Natural killer cell (primary cell): ENCODE results near the gene FASTK. TPM values are rescaled to one million over a fixed set of nuclear protein-coding genes. Genes with fewer than 3 reads are reported as not detected.

ENCODE experiments used
- ATAC-seq, 3 donors: fragments of 150-1000 bp in 2 of 3; fragments of 200-7000 bp in 1 of 3; cut with Tn5 transposase; 1 replicate in 1 of 3; 2 replicates in 2 of 3; pipeline ENCODE4 v1.10.0; 2021; ENCODE audit warnings: mild to moderate bottlenecking in 2 of 3, moderate library complexity in 2 of 3
- DNase-seq, 2 donors: peaks; one replicate each; pipeline versions ENCODE4 v3.0.0 to v3.0.0-alpha.2; 2013 to 2021; ENCODE audit warnings: mixed read lengths in 1 of 2
- H3K27ac ChIP-seq: one replicate; pipeline ENCODE4 v1.5.1; 2013; ENCODE audit warnings: mild to moderate bottlenecking, low read length
- H3K27me3 ChIP-seq: one replicate; pipeline ENCODE4 v1.6.1; 2013; ENCODE audit warnings: low read length; ENCODE audit not compliant: control insufficient read depth, insufficient read depth
- H3K36me3 ChIP-seq: one replicate; pipeline ENCODE4 v1.6.1; 2013; ENCODE audit warnings: low read length; ENCODE audit not compliant: control insufficient read depth, insufficient read depth
- H3K4me1 ChIP-seq: one replicate; pipeline ENCODE4 v1.6.1; 2013; ENCODE audit warnings: low read length; ENCODE audit not compliant: control insufficient read depth, insufficient read depth
- H3K4me3 ChIP-seq: one replicate; pipeline ENCODE4 v1.5.1; 2013; ENCODE audit warnings: low read length
- H3K9me3 ChIP-seq: one replicate; pipeline ENCODE4 v1.6.1; 2013; ENCODE audit warnings: low read length; ENCODE audit not compliant: control insufficient read depth, insufficient read depth
- H3K27ac Mint-ChIP-seq, 2 donors: one replicate each; pipeline ENCODE4 v1.8.0; 2022; ENCODE audit warnings: mild to moderate bottlenecking in 2 of 2, mixed read lengths in 2 of 2, moderate library complexity in 1 of 2
- H3K27me3 Mint-ChIP-seq, 2 donors: one replicate each; pipeline ENCODE4 v1.8.0; 2022; ENCODE audit warnings: low read depth in 2 of 2, mixed read lengths in 2 of 2
- H3K36me3 Mint-ChIP-seq: one replicate; pipeline ENCODE4 v1.8.0; 2022; ENCODE audit warnings: mixed read lengths
- H3K4me1 Mint-ChIP-seq, 2 donors: one replicate each; pipeline ENCODE4 v1.8.0; 2022; ENCODE audit warnings: mixed read lengths in 2 of 2
- H3K4me3 Mint-ChIP-seq: one replicate; pipeline ENCODE4 v1.8.0; 2022; ENCODE audit warnings: mild to moderate bottlenecking, moderate library complexity, mixed read lengths
- H3K9me3 Mint-ChIP-seq, 2 donors: one replicate each; pipeline ENCODE4 v1.8.0; 2022; ENCODE audit warnings: mixed read lengths in 2 of 2
- CTCF ChIP-seq: fragments of 200-600 bp; IDR thresholded peaks from one replicate; pipeline ENCODE4 v1.8.0; 2022; ENCODE audit warnings: antibody characterized with exemption
- WGBS: methylation state at CpG from one replicate; pipeline ENCODE4 v1.1.7; 2013; ENCODE audit warnings: missing lambda C conversion rate; ENCODE audit not compliant: insufficient coverage; 5-methylcytosine and 5-hydroxymethylcytosine counted together
- intact Hi-C: fragments of 100-400 bp; cut with micrococcal nuclease; formaldehyde crosslinking; loops from one replicate; pipeline ENCODE4 v1.14.2; 2022
- total RNA-seq, 4 donors: library from RNA; stranded (reverse); fragments of 120-200 nt in 1 of 4; gene quantifications; one replicate each; pipeline versions ENCODE4 v1.2.3 to v1.2.4, GENCODE V29; 2013 to 2022

The FASTK gene
- total RNA-seq, 3 donors from 2014 or later (not counting 1 experiment from before 2014, with no cell fraction given), result 72.8 to 89.4 (median 85.2) TPM

GRCh38 chr7:151033864-151034249, 46.8 kb downstream of the FASTK start:
- peaks cover 6% of the 10 kb centered on the region for H3K4me1 ChIP-seq
- peaks cover 23% of the 10 kb centered on the region for H3K36me3 ChIP-seq
- no peaks in the 10 kb centered on the region for H3K9me3 ChIP-seq
- Mint-ChIP-seq H3K4me3 (no peak overlapping the region), H3K4me1 (peaks cover 2 to 4% of the 10 kb centered on the region in 2 donors), H3K27ac (no peak overlapping the region), H3K9me3 (no peaks in the 10 kb centered on the region), H3K36me3 (no peaks in the 10 kb centered on the region), H3K27me3 (no peaks in the 10 kb centered on the region)
- ATAC-seq (no peak), DNase-seq (no peak)
- H3K27ac ChIP-seq, result no peak overlapping the region
- no peak overlapping the region for H3K4me3 ChIP-seq
- WGBS, result 89% methylated on average over 5 of the region's 5 CpGs
- TF ChIP-seq CTCF, result no peak
- intact Hi-C loops, result no loop called here
- H3K27me3 ChIP-seq, result no peaks in the 10 kb centered on the region

GRCh38 chr7:151032936-151033863, 47.4 kb downstream of the FASTK start:
- H3K27me3 Mint-ChIP-seq, result no peaks in the 10 kb centered on the region
- H3K9me3 Mint-ChIP-seq, result no peaks in the 10 kb centered on the region
- no peaks in the 10 kb centered on the region for H3K36me3 Mint-ChIP-seq
- H3K27ac Mint-ChIP-seq, result no peak overlapping the region
- peaks cover 9% of the 10 kb centered on the region for H3K4me1 ChIP-seq
- H3K27ac ChIP-seq, result no peak overlapping the region
- H3K4me1 Mint-ChIP-seq, result peaks cover 6 to 8% of the 10 kb centered on the region in 2 donors
- no peak for TF ChIP-seq CTCF
- H3K36me3 ChIP-seq, result peaks cover 23% of the 10 kb centered on the region
- ATAC-seq (no peak), DNase-seq (no peak)
- no peak overlapping the region for H3K4me3 Mint-ChIP-seq
- H3K27me3 ChIP-seq, result no peaks in the 10 kb centered on the region
- no peak overlapping the region for H3K4me3 ChIP-seq
- no peaks in the 10 kb centered on the region for H3K9me3 ChIP-seq
- WGBS, result 93% methylated on average over 17 of the region's 17 CpGs
- intact Hi-C loops, result no loop called here

- ATAC-seq (no peak), DNase-seq (no peak)
- Histone ChIP-seq H3K9me3 (no peaks in the 10 kb centered on the region), H3K36me3 (peaks cover 13% of the 10 kb centered on the region), H3K4me1 (peaks cover 17% of the 10 kb centered on the region), H3K27ac (no peak overlapping the region), H3K27me3 (no peaks in the 10 kb centered on the region), H3K4me3 (no peak overlapping the region)
- Mint-ChIP-seq H3K27ac (no peak overlapping the region), H3K4me1 (peaks cover 15 to 16% of the 10 kb centered on the region in 2 donors), H3K27me3 (no peaks in the 10 kb centered on the region), H3K4me3 (no peak overlapping the region), H3K36me3 (no peaks in the 10 kb centered on the region), H3K9me3 (no peaks in the 10 kb centered on the region)
- 97% methylated on average over 3 of the region's 4 CpGs for WGBS
- no peak for TF ChIP-seq CTCF
- intact Hi-C loops, result no loop called here
These were observed 49.6 kb downstream of the FASTK start for GRCh38 chr7:151031011-151031410.
